ENCODE data around the gene CCDC9B.
A peak's percentile ranks its signal among the peaks of the same experiment; 100 is the strongest.

CCDC9B gene

DNA sequence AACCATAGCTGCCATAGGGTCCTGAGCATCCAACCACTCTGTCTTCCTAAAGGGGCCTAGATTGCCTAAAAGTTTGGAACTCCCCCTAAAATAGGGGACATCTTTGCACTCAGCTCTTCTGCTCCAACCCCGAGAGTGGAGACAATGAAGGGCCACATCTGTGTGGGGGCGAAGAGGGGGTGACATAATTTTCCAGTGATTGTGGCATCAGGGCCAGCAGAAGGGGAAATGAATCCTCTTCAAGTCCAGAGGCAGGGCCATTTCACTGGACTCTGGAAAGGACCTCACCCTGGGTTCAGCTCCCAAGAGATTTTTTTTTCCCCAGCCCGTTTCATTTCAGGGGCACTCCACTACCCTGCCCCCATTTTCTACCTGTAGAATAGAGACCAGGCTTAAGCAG, 53.2 kb downstream of the CCDC9B start:
- H3K27ac Mint-ChIP-seq, result no peak overlapping the region
- no peak overlapping the region for H3K4me3 Mint-ChIP-seq
- H3K9me3 Mint-ChIP-seq, result no peaks in the 10 kb centered on the region
- H3K36me3 Mint-ChIP-seq, result peaks cover 4% of the 10 kb centered on the region
- H3K27me3 Mint-ChIP-seq, result no peaks in the 10 kb centered on the region
- H3K4me1 Mint-ChIP-seq, result peaks cover 3% of the 10 kb centered on the region

DNA sequence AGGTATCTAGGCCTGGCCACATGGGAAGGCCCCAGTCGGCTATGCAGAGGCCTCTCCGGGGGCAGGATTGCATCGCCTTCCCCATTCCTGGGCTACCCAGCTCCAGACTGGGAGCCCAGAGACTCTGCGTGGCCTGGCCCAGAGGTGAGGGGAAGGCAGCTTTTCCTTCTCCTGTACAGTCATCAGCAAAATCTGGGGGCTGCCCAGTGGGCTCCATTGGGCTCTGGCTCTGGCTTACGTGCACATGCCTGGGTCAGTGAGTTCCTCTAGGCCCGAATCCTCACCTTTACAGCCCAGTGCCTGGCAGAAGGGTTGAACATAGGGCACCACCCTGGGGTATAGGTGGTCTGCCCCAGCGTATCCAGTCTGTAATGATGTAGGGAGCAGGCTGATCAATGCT, 53.9 kb downstream of the CCDC9B start:
- Mint-ChIP-seq H3K9me3 (no peaks in the 10 kb centered on the region), H3K4me3 (no peak overlapping the region), H3K36me3 (peaks cover 4% of the 10 kb centered on the region), H3K4me1 (peaks cover 3% of the 10 kb centered on the region), H3K27ac (no peak overlapping the region), H3K27me3 (no peaks in the 10 kb centered on the region)

DNA sequence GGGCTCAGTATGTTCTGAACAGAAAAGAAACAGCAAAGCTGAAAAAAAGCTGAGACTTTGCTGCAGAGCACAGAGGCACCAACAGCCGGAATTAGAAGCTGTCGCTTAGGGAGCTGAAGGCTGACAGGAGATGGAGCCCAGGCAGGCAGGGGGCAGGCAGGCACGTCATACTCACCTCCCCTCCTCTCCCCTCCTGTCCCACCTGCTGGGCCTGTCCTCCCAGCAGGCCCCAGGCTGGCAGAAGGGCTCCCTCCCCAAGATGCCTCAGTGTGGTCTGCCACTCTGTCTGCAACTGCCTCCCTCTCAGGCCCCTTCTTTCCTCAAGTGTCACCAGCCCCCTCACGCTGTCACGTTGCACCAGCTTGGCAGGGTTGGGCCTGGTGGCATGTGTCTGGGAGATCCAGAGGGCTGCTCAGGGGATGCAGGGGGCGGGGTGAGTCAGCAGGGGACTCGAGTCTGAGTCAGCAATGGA, 54.6 kb downstream of the CCDC9B start:
- no peak overlapping the region for H3K27ac Mint-ChIP-seq
- H3K4me3 Mint-ChIP-seq, result no peak overlapping the region
- peaks cover 3% of the 10 kb centered on the region for H3K4me1 Mint-ChIP-seq
- no peaks in the 10 kb centered on the region for H3K9me3 Mint-ChIP-seq
- H3K36me3 Mint-ChIP-seq, result peaks cover 4% of the 10 kb centered on the region
- peaks cover 1% of the 10 kb centered on the region for H3K27me3 Mint-ChIP-seq

DNA sequence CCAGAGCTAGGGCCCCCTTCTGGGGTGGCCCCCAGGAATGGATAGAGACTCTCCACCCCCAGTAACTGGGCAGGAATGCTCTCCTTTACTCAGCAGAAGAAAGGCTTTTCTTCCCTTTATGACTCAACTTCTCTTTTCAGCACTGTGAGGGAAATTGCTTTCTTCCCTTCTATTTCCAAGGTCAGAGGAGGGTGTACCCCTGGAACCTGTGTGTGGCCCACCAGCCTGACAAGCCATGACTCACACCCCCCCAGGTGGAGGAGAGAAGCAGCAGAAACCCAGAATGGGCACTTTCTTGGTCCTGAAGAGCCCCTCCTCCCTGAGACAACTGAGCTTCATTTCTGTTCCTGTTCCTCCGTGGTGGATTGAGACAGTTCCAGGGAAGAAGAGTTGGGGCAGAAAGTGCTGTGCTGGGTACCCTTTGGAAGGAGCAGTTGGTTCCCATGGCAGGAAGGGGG, 55.2 kb downstream of the CCDC9B start:
- Mint-ChIP-seq H3K4me1 (peaks cover 3% of the 10 kb centered on the region), H3K9me3 (no peaks in the 10 kb centered on the region), H3K36me3 (peaks cover 4% of the 10 kb centered on the region), H3K4me3 (no peak overlapping the region), H3K27me3 (peaks cover 3% of the 10 kb centered on the region), H3K27ac (no peak overlapping the region)

DNA sequence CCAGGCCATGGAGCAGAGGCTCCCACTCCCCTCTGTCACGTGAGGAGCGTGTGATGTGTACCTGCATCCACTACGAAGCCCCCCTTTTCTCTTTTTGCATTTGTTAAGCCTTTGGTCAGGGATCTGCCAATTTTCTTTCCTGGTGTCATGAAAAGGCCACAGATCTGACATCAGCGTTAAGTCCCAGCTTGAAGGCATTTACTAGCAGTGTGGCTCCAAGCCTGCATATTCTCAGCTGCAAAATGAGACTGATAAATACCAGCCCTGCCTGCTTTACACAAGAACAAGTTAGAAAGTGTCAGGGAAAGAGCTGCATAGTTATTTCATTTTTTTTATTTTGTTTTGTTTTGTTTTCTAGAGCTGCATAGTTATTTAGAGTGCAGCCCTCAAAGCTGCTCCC, 55.6 kb downstream of the CCDC9B start:
- Mint-ChIP-seq H3K9me3 (no peaks in the 10 kb centered on the region), H3K27ac (no peak overlapping the region), H3K27me3 (peaks cover 6% of the 10 kb centered on the region), H3K4me1 (peaks cover 3% of the 10 kb centered on the region), H3K4me3 (peak overlapping the region; percentile 4), H3K36me3 (peaks cover 4% of the 10 kb centered on the region)

DNA sequence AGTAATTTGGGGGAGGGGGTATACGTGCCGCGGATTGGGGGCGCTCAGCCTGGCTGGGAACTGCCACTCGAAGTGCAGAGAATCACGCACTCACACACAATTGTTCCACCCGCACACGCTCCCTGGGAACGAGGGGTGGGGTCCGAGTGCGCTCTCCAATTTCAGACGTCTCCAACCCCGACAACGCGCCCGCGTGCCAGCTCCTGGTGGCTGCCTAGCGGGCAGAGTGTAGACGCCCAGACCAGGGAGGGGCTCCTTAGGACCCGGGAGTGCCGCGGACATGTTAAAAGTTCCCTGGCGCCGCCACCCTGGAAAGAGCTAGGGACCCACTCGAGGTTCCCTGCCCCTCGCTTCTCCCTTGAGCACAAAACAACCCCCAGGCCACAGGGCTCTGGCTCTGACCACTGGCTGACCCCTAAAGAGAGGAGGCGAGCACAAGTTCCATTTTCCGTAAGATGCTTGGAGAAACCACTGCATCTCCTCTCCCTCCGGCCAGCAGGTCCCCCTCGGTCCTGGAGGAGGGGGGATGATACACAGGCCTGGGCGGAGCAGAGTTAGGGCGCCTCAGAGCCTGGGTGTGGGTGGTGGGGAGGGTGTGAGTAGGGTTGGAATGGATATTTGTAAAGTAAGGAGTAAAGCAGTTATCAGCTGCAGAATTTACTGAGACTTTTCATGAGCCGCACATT, 57.0 kb downstream of the CCDC9B start:
- Mint-ChIP-seq H3K9me3 (no peaks in the 10 kb centered on the region), H3K27me3 (peaks cover 8% of the 10 kb centered on the region), H3K27ac (no peak overlapping the region), H3K36me3 (no peaks in the 10 kb centered on the region), H3K4me1 (no peaks in the 10 kb centered on the region), H3K4me3 (peak overlapping the region; percentile 36)

DNA sequence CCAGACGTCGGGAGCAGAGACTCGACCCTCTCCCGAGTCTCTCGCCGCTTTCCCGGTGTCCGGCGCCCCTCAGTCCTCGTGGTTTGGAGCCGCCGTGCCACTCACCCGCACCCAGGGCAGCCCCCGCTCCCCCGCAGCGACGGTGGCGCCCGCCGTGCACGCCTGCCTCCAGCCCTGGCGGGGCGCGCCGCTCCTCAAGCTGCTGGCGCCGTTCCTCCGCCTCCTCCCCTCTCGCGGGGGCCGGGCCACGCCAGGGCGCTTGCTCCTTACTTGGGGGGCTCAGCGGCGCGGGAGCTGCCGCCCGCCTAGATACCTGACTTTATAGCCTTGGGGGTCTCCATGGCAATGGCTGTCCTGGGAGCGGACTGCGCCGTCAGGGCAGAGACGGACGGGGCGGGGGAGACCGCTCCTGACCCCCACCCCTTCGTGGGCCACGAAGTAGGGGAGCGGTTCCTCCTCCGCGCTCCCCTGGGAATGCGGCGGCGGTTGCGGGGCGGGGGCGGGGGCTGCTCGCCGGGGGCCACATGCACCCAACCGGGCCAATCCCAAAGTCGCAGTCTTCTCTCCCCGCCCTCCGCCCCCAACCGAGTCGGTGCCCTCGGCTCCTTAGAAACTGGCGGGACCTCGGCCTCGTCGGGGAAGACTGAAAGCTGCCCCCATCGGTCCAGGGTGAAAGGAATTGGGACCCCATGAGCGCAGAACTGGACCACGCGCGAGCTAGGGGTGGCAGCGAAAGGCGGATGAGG, 57.7 kb downstream of the CCDC9B start, which contains the start of gene ANKRD63:
TSS of gene ANKRD63 (minus strand) at position 196 of the 746 bp plus-strand sequence. CDS start 478 bp downstream, outside the sequence.
- H3K36me3 Mint-ChIP-seq, result no peaks in the 10 kb centered on the region
- no peaks in the 10 kb centered on the region for H3K9me3 Mint-ChIP-seq
- H3K27ac Mint-ChIP-seq, result no peak within 1 kb of the TSS
- peak within 1 kb of the TSS; percentile 71 for H3K4me3 Mint-ChIP-seq
- H3K4me1 Mint-ChIP-seq, result no peaks in the 10 kb centered on the region
- peaks cover 11% of the 10 kb centered on the region for H3K27me3 Mint-ChIP-seq

DNA sequence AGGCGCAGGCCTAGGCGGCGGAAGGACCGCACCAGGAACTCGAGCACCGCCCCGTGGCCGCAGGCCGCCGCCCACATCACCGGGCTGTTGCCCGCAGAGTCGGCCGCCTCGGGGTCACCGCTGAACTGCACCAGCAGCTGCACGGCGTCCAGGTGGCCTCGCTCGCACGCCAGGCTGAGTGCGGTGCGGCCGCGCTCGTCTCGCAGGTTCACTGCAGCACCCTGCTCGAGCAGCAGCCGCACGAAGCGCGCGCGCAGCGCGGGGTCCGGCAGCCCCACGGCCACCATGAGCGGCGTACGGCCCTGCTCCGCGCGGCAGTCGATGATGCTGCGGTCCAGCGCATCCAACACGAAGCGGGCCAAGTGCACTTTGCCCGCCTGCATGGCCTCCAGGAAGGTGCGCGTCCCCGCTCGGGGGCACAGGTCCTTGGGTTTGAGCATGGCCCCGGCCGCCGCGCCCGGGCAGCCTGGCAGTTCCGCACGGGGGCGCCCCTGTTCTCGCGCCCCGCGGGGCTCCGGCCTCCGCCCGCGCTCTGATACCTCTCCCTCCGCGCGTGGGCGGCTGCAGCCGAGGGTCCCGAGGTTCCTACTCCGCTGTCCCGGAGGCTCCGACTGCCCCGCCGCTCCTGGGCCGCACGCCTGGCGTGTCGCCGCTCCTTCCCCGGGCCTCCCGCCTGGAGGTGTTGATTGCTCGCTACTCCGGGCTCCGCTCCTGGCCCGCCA, 58.4 kb downstream of the CCDC9B start:
- Mint-ChIP-seq H3K9me3 (no peaks in the 10 kb centered on the region), H3K4me3 (peak overlapping the region; percentile 71), H3K27ac (no peak overlapping the region), H3K36me3 (no peaks in the 10 kb centered on the region), H3K4me1 (no peaks in the 10 kb centered on the region), H3K27me3 (peaks cover 12% of the 10 kb centered on the region)

DNA sequence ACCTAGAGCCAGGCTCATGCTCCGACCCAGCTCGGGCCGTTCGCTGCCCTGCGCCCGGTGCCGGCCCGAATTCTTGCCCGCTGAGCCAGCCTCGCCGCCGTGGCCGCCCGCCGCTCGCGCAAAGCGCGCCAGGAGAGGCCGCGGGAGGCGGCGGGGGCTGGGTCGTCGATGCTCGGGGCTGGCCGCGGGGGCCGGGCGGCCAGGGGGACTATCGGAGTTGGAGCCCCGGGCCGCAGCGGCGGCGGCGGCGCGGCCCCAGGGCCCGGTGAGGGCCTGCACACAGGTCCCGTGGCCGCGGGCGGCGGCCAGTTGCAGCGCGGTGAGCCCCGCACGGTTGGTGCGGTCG, 59.0 kb downstream of the CCDC9B start:
- no peak overlapping the region for H3K27ac Mint-ChIP-seq

More for the DNA sequence above, 59.0 kb downstream of the CCDC9B start:
- no peaks in the 10 kb centered on the region for H3K4me1 Mint-ChIP-seq
- no peaks in the 10 kb centered on the region for H3K36me3 Mint-ChIP-seq
- no peaks in the 10 kb centered on the region for H3K9me3 Mint-ChIP-seq
- H3K27me3 Mint-ChIP-seq, result peaks cover 13% of the 10 kb centered on the region
- no peak overlapping the region for H3K4me3 Mint-ChIP-seq

Data from activated naive CD4-positive, alpha-beta T cell treated with anti-CD3 and anti-CD28 coated beads, Interleukin-2, amount 50 U/mL, for 24 hours (primary cell).